Ishikawa (cell line): ENCODE measurements around the gene EIF2A.

Experiments
- CEBPB ChIP-seq: IDR thresholded peaks from 2 replicates; pipeline ENCODE4 v1.6.1; 2012
- EGR1 ChIP-seq: IDR thresholded peaks from 2 replicates; pipeline ENCODE4 v1.6.1; 2012
- EP300 ChIP-seq: IDR thresholded peaks from 2 replicates; pipeline ENCODE4 v1.6.1; 2012; ENCODE audit warnings: borderline replicate concordance
- FOXM1 ChIP-seq: IDR thresholded peaks from 2 replicates; pipeline ENCODE4 v1.6.1; 2012; ENCODE audit warnings: low read depth, borderline replicate concordance
- NFIC ChIP-seq: IDR thresholded peaks from 2 replicates; pipeline ENCODE4 v1.6.1; 2012
- RAD21 ChIP-seq: IDR thresholded peaks from 2 replicates; pipeline ENCODE4 v1.6.1; 2012; ENCODE audit warnings: low read depth
- REST ChIP-seq: IDR thresholded peaks from 2 replicates; pipeline ENCODE4 v1.6.1; 2012; ENCODE audit warnings: low read depth, mild to moderate bottlenecking
- TAF1 ChIP-seq: IDR thresholded peaks from 2 replicates; pipeline ENCODE4 v1.6.1; 2012; ENCODE audit warnings: low read depth, mild to moderate bottlenecking
- TCF12 ChIP-seq: IDR thresholded peaks from 2 replicates; pipeline ENCODE4 v1.6.1; 2012; ENCODE audit warnings: low read depth
- USF1 ChIP-seq: IDR thresholded peaks from 2 replicates; pipeline ENCODE4 v1.6.1; 2012
- YY1 ChIP-seq: IDR thresholded peaks from 2 replicates; pipeline ENCODE4 v1.6.1; 2012; ENCODE audit warnings: low read depth
- ZBTB7A ChIP-seq: IDR thresholded peaks from 2 replicates; pipeline ENCODE4 v1.6.1; 2012; ENCODE audit warnings: low read depth
- TF ChIP-seq, protein P1 (sequence below): IDR thresholded peaks from 2 replicates; pipeline ENCODE4 v1.6.1; 2012

DNA sequence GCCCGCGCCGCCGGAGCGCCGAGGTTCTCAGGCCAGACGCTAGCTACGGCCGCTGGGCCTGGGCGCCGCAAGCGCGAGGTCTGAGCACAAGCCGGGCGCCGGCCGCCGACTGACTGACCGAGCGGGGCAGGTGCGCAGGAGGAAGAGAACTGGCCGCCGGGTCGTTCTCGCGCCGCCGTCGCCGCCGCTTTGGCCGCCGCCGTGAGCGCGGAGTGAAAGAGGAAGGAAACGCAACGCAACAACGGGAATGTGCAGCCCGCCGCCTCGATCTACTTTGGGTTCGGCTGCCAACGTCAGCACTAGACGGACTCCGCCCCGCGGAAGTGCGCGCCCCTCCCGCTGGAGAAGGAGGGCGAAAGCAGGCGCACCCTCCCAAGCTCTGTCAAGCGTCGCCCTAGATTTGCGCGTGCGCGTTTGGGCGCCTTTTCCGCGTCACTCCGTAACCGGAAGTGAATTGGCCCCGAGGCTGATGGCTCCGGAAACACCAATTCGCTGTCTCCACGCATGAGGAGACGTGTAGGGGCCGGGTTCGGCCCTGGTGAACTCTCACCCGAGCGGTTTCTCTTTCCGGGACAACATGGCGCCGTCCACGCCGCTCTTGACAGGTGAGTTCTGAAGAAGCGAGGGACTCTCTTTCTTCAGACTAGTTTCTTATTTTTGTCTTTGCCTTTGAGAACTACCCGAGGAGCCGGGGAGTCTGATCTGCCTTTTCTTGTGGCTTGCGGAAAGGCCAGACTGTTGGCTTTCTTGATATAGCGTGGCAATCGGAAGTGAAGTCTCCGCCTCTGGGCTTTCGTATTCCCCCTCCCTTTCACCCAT is at the start of gene EIF2A, which contains the start of gene SERP1:
- 0 out of 2 replicates have a peak, but pooled peaks have one; percentile 10 for TF ChIP-seq USF1
- TF ChIP-seq NFIC = peak; percentile 32; the same call in 1 of the 2 replicates
- peak; percentile 97 for TF ChIP-seq YY1
- no peak for TF ChIP-seq RAD21
- TF ChIP-seq, protein P1, sequence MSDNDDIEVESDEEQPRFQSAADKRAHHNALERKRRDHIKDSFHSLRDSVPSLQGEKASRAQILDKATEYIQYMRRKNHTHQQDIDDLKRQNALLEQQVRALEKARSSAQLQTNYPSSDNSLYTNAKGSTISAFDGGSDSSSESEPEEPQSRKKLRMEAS = peak; percentile 77
- TF ChIP-seq EGR1 = peak; percentile 67; the same call in 1 of the 2 replicates
- TF ChIP-seq EP300 = peak; percentile 30; the same call in 1 of the 2 replicates
- TF ChIP-seq TCF12 = peak; percentile 19; the same call in 1 of the 2 replicates
- peak; percentile 14; the same call in 1 of the 2 replicates for TF ChIP-seq CEBPB
- peak; percentile 23; the same call in 1 of the 2 replicates for TF ChIP-seq REST
- TF ChIP-seq FOXM1 = no peak
- peak; percentile 87 for TF ChIP-seq TAF1
- TF ChIP-seq ZBTB7A = peak; percentile 45; the same call in 1 of the 2 replicates
